GM18502 (cell line): Measurements from ENCODE around the gene PDGFRB.
A peak's percentile ranks its signal among the peaks of the same experiment; 100 is the strongest.

Source experiments
- ATAC-seq: cut with Tn5 transposase; IDR thresholded peaks from one replicate; pipeline ENCODE4 v1.9.1; 2021; ENCODE audit warnings: mild to moderate bottlenecking; ENCODE audit not compliant: unreplicated experiment, poor library complexity

Gene PDGFRB

GRCh38 chr5:150135557-150136304 lies 19.9 kb downstream of the PDGFRB start:
- ATAC-seq = no peak

DNA sequence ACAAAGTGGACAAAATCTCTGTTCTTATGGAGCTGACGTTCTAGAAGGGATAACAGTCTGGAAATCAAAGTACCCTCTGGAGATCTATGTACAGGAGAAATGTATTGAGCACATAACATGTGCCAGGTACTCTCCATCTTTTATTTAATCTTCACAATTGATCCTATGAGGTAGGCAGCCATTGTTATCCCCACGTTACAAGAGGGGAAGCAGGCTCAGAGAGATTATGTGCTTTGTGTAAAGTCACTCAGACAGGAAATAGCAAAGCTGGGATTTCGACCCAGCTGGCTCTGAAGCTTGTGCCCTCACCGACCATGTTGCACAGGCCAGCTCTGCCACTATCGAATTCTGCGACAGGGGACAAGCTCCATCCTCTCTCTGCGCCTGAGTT lies 21.5 kb downstream of the PDGFRB start:
- ATAC-seq = no peak

GRCh38 chr5:150133581-150134197 lies 22.0 kb downstream of the PDGFRB start:
- ATAC-seq = no peak

DNA sequence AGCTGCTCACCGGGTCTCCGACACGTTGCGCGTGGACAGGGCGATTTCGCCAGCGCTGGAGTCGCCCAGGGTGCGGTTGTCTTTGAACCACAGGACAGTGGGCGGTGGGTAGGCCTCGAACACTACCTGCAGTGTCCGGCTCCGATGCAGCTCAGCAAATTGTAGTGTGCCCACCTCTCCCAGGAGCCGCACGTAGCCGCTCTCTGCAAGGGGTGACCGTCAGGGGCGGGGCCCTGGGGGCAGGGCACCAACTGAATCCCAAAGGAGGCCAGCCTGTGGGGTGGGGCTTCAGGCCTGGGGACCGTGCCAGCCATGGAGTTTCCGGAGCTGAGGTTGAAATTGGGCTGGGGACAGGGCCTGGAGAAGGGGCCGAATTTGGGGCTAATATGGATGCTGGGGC lies 22.9 kb downstream of the PDGFRB start:
- no peak for ATAC-seq

- no peak for ATAC-seq
Measured at GRCh38 chr5:150131978-150132694, 23.5 kb downstream of the PDGFRB start.

DNA sequence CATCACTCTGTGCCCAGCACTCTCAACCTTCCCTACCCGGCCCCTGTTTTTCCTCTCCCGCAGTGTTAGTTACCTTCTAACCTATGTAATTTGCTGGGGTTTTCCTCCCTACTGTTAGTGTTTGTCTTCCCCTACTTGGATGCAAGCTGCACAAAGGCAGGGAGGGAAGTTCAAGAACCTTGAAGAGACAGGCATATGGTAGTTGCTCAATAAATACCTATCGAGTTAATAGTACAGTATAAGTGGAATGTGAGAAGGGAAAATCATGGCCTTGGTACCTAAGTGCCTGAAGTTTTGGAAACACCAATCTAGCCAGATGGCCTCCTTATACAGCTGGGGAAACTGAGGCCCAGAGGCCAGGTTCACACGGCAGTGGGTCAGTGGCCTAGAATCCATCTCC lies 24.2 kb downstream of the PDGFRB start:
- no peak for ATAC-seq

- ATAC-seq = no peak
Measured at GRCh38 chr5:150130493-150130922, 25.1 kb downstream of the PDGFRB start.

GRCh38 chr5:150129813-150130492 lies 25.7 kb downstream of the PDGFRB start:
- ATAC-seq = no peak

DNA sequence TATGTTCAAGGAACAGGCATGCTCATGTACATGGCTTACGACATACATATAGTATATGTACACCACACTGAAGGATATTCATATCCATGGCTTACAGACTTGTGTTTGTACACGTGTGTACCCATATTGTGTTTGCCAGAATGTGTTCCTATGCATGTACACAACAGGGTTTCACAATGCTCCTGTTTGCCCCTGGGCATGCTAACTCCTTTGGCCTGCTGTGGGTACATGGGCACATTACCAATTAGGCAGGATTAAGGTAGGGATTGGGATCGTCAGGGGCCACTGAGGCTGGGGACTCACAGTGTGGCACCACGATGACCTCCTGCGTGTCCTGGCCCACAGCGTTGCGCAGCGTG lies 26.2 kb downstream of the PDGFRB start:
- ATAC-seq = no peak

DNA sequence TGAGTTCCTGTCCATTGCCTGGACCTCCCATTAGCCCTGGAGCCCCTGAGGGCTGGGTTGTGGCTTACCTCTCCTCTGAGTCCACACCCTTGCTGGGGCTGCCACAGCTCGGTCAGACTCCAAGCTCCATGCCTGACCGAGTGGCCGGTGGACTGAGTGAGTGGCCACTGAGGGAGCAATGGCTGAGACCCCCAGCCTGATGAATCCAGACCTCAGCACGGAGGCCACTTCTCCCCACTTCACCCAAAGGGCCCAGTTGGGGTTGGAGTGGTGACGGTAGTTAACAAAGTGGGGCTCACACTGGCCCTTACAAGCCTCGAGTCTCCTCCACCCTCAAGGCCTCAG lies 28.8 kb downstream of the PDGFRB start:
- no peak for ATAC-seq

GRCh38 chr5:150126199-150126920 lies 29.3 kb downstream of the PDGFRB start:
- no peak for ATAC-seq

DNA sequence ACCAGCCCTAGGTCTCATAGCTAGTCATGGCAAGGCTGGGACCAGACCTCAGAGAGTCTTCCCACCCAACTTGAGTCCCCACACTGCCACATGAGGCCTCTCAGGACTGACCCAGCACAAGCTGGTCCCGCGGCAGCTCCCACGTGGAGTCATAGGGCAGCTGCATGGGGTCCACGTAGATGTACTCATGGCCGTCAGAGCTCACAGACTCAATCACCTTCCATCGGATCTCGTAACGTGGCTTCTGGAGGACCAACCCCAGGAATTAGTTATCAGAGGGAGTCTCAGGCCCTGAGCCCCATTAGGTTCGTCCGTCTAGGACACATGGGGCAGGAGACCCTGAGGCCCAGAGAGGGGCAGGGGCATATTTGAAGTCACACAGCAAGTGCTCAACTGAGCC lies 30.3 kb downstream of the PDGFRB start:
- ATAC-seq = no peak

GRCh38 chr5:150124596-150124995 lies 31.0 kb downstream of the PDGFRB start:
- no peak for ATAC-seq

DNA sequence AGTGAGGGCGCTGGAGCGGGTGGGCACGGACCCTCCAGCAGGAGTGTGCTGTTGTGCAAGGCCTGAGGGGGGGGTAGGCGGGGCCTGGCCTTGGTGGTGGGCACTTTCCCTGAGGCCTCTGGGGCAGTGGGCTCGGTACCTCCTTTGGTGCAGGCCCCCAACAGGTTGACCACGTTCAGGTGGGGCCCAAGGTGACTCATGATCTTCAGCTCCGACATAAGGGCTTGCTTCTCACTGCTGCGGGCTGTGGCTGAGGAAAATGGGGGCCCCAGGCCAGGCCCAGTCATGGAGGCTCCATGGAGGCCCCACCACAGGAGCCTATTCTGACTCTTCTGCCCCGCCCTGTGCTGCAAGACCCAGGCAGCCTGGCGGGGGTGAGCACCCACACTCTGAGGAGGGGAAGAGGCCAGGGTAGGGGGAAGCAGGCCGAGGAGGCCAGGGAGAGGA lies 31.5 kb downstream of the PDGFRB start:
- ATAC-seq = no peak

DNA sequence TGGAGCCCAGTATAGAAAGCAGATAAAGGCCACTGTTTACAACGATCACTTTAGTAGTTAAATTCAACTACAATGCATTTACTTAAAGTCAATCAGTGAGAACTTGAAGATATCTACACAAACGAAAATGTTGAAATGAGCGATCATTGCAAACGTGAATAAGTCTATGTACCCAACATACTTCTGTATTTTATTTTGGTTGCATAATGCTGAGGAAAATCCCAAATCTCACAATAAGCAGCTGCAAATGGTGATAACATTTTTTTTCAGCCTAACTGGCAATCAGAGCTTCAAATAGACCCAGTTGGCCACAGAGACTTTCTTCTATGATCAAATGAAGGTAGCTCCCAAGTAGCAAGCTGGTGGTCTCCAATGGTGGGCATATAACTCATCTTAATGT lies 32.1 kb downstream of the PDGFRB start:
- ATAC-seq = no peak

- no peak for ATAC-seq
Measured at GRCh38 chr5:150122536-150123481, 32.8 kb downstream of the PDGFRB start.

GRCh38 chr5:150122158-150122510 lies 33.5 kb downstream of the PDGFRB start:
- ATAC-seq = peak; percentile 90

GRCh38 chr5:150121448-150122157 lies 34.0 kb downstream of the PDGFRB start:
- no peak for ATAC-seq
